Measurements from ENCODE around the gene CCDC188.
A peak's percentile ranks its signal among the peaks of the same experiment; 100 is the strongest.

Gene CCDC188

DNA sequence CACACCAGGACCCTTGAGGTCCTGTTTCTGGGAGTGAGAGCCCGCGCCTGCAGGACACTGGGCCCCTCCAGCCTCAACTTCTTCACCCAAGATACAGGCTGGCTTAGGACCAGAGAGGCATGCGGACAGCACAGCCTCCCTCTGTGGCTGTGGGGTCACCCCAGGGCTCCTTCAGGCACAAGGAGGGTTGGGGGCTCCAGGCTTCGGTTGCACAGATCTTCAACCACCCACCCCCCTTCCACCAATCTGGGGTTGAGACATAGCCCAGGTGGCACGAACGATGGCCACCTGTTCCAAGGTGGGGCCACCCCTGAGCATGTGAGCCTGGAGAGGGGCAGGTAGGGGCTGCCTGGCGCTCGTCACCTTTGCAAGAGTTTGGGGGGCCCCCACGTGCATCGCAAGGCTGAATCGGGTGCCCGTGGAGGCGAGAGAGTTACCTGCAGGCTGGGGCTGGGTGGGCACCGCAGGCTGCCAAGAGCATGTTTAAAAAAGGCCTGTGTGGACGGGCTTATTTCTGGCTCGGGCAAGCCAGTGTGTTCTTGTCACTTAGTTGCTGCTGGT, 18.1 kb downstream of the CCDC188 start:
- Histone ChIP-seq H3K14ac (ENCODE audit: low read length) (peak overlapping the region; percentile 7), H2BK15ac (ENCODE audit: low read length) (no peak overlapping the region), H3K9me3 (replicated peaks in 1 of 2; ENCODE audit: control insufficient read depth in 2 of 2, insufficient read depth in 1 of 2, low read depth in 1 of 2, low read length in 2 of 2) (peaks cover 0 to 4% of the 10 kb centered on the region in 2 donors), H4K8ac (ENCODE audit: low read depth, low read length) (no peak overlapping the region), H3K27me3 (ENCODE audit: control insufficient read depth in 3 of 3, insufficient read depth in 3 of 3, low read depth in 1 of 3, low read length in 3 of 3) (no peaks in the 10 kb centered on the region), H2BK12ac (ENCODE audit: low read length) (no peak overlapping the region), H2BK120ac (ENCODE audit: low read depth, low read length) (no peak overlapping the region), H3K18ac (ENCODE audit: low read length) (no peak overlapping the region), H3K4ac (ENCODE audit: low read length) (no peak overlapping the region), H3K4me2 (ENCODE audit: insufficient read depth, low read length, poor library complexity, severe bottlenecking) (peak overlapping the region; percentile 75), H3K4me1 (ENCODE audit: control insufficient read depth in 2 of 2, insufficient read depth in 1 of 2, low read depth in 1 of 2, low read length in 2 of 2) (peaks cover 8 to 16% of the 10 kb centered on the region in 2 donors), H3K27ac (replicated peaks; ENCODE audit: low read length) (no peak overlapping the region), H4K91ac (ENCODE audit: low read depth, low read length, poor library complexity) (no peak overlapping the region), H3K23ac (ENCODE audit: low read depth, low read length, poor library complexity) (peak overlapping the region; percentile 93), H3K9ac (ENCODE audit: low read depth, low read length, poor library complexity) (peak overlapping the region; percentile 97), H3K4me3 (ENCODE audit: low read length in 2 of 2) (peak overlapping the region; percentile 75 to 94), H2AK5ac (ENCODE audit: low read depth, low read length) (peak overlapping the region; percentile 91), H3K36me3 (replicated peaks in 1 of 2; ENCODE audit: control insufficient read depth in 2 of 2, insufficient read depth in 2 of 2, low read length in 2 of 2) (peaks cover 6 to 7% of the 10 kb centered on the region in 2 donors), H2AFZ (ENCODE audit: low read length) (no peak overlapping the region), H2BK5ac (ENCODE audit: low read length) (peak overlapping the region; percentile 59), H3K79me1 (ENCODE audit: low read depth, low read length) (peaks cover 14% of the 10 kb centered on the region)
- no CpG with 5 or more reads among the region's 16 CpGs for WGBS, 2 donors (ENCODE audit: extremely low coverage in 2 of 2, insufficient read length in 2 of 2, insufficient replicate concordance in 1 of 2)
- no peak for DNase-seq (ENCODE audit: low spot score)

- H3K4ac ChIP-seq (ENCODE audit: low read length), result no peak overlapping the region
- peak overlapping the region; percentile 68 for H2BK12ac ChIP-seq (ENCODE audit: low read length)
- no peak overlapping the region for H3K27ac ChIP-seq (replicated peaks; ENCODE audit: low read length)
- no peak overlapping the region for H4K8ac ChIP-seq (ENCODE audit: low read depth, low read length)
- peak overlapping the region; percentile 95 for H3K23ac ChIP-seq (ENCODE audit: low read depth, low read length, poor library complexity)
- H3K9me3 ChIP-seq (replicated peaks in 1 of 2; ENCODE audit: control insufficient read depth in 2 of 2, insufficient read depth in 1 of 2, low read depth in 1 of 2, low read length in 2 of 2), result peaks cover 0 to 4% of the 10 kb centered on the region in 2 donors
- H2AK5ac ChIP-seq (ENCODE audit: low read depth, low read length), result peak overlapping the region; percentile 91
- no peak overlapping the region for H2BK120ac ChIP-seq (ENCODE audit: low read depth, low read length)
- peak overlapping the region; percentile 94 for H3K18ac ChIP-seq (ENCODE audit: low read length)
- WGBS, 2 donors (ENCODE audit: extremely low coverage in 2 of 2, insufficient read length in 2 of 2, insufficient replicate concordance in 1 of 2), result no CpG with 5 or more reads among the region's 72 CpGs
- H3K36me3 ChIP-seq (replicated peaks in 1 of 2; ENCODE audit: control insufficient read depth in 2 of 2, insufficient read depth in 2 of 2, low read length in 2 of 2), result peaks cover 10 to 14% of the 10 kb centered on the region in 2 donors
- H3K4me2 ChIP-seq (ENCODE audit: insufficient read depth, low read length, poor library complexity, severe bottlenecking), result peak overlapping the region; percentile 75
- H3K27me3 ChIP-seq (ENCODE audit: control insufficient read depth in 3 of 3, insufficient read depth in 3 of 3, low read depth in 1 of 3, low read length in 3 of 3), result no peaks in the 10 kb centered on the region
- H4K91ac ChIP-seq (ENCODE audit: low read depth, low read length, poor library complexity), result no peak overlapping the region
- H2BK5ac ChIP-seq (ENCODE audit: low read length), result peak overlapping the region; percentile 59
- H3K4me1 ChIP-seq (ENCODE audit: control insufficient read depth in 2 of 2, insufficient read depth in 1 of 2, low read depth in 1 of 2, low read length in 2 of 2), result peaks cover 8 to 14% of the 10 kb centered on the region in 2 donors
- H3K4me3 ChIP-seq (ENCODE audit: low read length in 2 of 2), result peak overlapping the region; percentile 75 to 94
- peak overlapping the region; percentile 97 for H3K9ac ChIP-seq (ENCODE audit: low read depth, low read length, poor library complexity)
- peaks cover 14% of the 10 kb centered on the region for H3K79me1 ChIP-seq (ENCODE audit: low read depth, low read length)
- no peak for DNase-seq (ENCODE audit: low spot score)
- H3K14ac ChIP-seq (ENCODE audit: low read length), result peak overlapping the region; percentile 31
- H2BK15ac ChIP-seq (ENCODE audit: low read length), result peak overlapping the region; percentile 24
- H2AFZ ChIP-seq (ENCODE audit: low read length), result peak overlapping the region; percentile 89
Observed at GRCh38 chr22:20131859-20132685, 18.8 kb downstream of the CCDC188 start.

DNA sequence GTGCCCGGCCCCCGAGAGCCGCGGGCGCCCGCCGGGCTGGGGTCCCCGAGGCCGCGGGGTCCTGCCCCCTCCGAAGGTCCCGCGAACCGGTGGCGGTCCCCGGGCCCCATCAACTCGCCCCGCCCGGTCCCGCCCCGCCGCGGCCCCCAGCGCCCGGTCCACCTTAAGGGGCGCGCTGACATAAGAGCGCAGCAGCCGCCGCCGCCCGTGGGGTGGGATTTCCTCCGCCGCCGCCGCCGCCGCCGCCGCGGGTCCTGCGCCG, 19.3 kb downstream of the CCDC188 start, which contains the start of gene ZDHHC8:
Gene ZDHHC8, plus strand, starts transcription at position 208 of the 262 bp plus-strand sequence. CDS start 144 bp downstream, outside the sequence.
- Histone ChIP-seq H3K4ac (ENCODE audit: low read length) (peak within 1 kb of the TSS; percentile 40), H3K23ac (ENCODE audit: low read depth, low read length, poor library complexity) (peak within 1 kb of the TSS; percentile 95), H4K8ac (ENCODE audit: low read depth, low read length) (no peak within 1 kb of the TSS), H2AFZ (ENCODE audit: low read length) (peak within 1 kb of the TSS; percentile 94), H3K79me1 (ENCODE audit: low read depth, low read length) (peaks cover 14% of the 10 kb centered on the region), H3K18ac (ENCODE audit: low read length) (peak within 1 kb of the TSS; percentile 97), H4K91ac (ENCODE audit: low read depth, low read length, poor library complexity) (no peak within 1 kb of the TSS), H2BK120ac (ENCODE audit: low read depth, low read length) (peak within 1 kb of the TSS; percentile 93), H2BK15ac (ENCODE audit: low read length) (peak within 1 kb of the TSS; percentile 85), H3K27ac (replicated peaks; ENCODE audit: low read length) (peak within 1 kb of the TSS; percentile 82), H3K4me1 (ENCODE audit: control insufficient read depth in 2 of 2, insufficient read depth in 1 of 2, low read depth in 1 of 2, low read length in 2 of 2) (peaks cover 8 to 14% of the 10 kb centered on the region in 2 donors), H3K14ac (ENCODE audit: low read length) (peak within 1 kb of the TSS; percentile 31), H3K4me2 (ENCODE audit: insufficient read depth, low read length, poor library complexity, severe bottlenecking) (peak within 1 kb of the TSS; percentile 94), H2BK12ac (ENCODE audit: low read length) (peak within 1 kb of the TSS; percentile 68), H3K9me3 (replicated peaks in 1 of 2; ENCODE audit: control insufficient read depth in 2 of 2, insufficient read depth in 1 of 2, low read depth in 1 of 2, low read length in 2 of 2) (peaks cover 0 to 4% of the 10 kb centered on the region in 2 donors), H3K27me3 (ENCODE audit: control insufficient read depth in 3 of 3, insufficient read depth in 3 of 3, low read depth in 1 of 3, low read length in 3 of 3) (no peaks in the 10 kb centered on the region), H2AK5ac (ENCODE audit: low read depth, low read length) (peak within 1 kb of the TSS; percentile 91), H3K9ac (ENCODE audit: low read depth, low read length, poor library complexity) (peak within 1 kb of the TSS; percentile 97), H3K4me3 (ENCODE audit: low read length in 2 of 2) (peak within 1 kb of the TSS; percentile 84 to 97), H2BK5ac (ENCODE audit: low read length) (peak within 1 kb of the TSS; percentile 59), H3K36me3 (replicated peaks in 1 of 2; ENCODE audit: control insufficient read depth in 2 of 2, insufficient read depth in 2 of 2, low read length in 2 of 2) (peaks cover 13 to 19% of the 10 kb centered on the region in 2 donors)
- WGBS, 2 donors (ENCODE audit: extremely low coverage in 2 of 2, insufficient read length in 2 of 2, insufficient replicate concordance in 1 of 2), result no CpG with 5 or more reads among the region's 43 CpGs
- DNase-seq (ENCODE audit: low spot score), result no peak

Measured in neuronal stem cell (in vitro differentiated cells).